HEK293T (cell line): Measurements from ENCODE around the gene TOMM6.

Source experiments
- SP1 ChIP-seq: fragments of 450-650 bp; IDR thresholded peaks from 2 replicates; pipeline ENCODE4 v1.6.1; 2017
- TARDBP ChIP-seq: fragments of 450-650 bp; IDR thresholded peaks from 2 replicates; pipeline ENCODE4 v1.6.1; 2016

DNA sequence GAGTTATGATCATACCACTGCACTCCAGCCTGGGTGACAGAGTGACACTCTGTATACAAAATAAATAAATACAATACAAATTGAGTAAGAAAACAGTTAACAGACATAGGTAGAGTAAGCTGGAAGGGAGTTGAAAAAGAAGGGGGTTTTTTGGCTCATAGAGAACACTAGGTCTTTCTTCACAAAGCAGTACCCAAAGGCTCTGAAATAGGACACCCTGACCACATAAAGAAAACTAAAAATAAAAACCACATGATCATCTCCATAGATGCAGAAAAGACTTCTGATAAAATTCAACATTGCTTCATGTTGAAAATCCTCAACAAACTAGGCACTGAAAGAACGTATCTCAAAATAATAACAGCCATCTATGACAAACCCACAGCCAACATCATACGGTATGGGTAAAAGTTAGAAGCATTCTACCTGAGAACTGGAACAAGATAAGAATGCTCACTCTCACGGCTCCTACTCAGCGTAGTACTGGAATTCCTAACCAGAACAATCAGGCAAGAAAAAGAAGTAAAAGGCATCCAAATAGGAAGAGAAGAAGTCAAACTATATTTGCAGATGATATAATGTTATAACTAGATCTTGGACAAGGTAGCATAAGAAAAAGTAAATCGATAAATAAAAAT lies 48.6 kb downstream of the TOMM6 start:
- TF ChIP-seq TARDBP (no peak), SP1 (no peak)
